ENCODE data around the gene NOP16.

DNA sequence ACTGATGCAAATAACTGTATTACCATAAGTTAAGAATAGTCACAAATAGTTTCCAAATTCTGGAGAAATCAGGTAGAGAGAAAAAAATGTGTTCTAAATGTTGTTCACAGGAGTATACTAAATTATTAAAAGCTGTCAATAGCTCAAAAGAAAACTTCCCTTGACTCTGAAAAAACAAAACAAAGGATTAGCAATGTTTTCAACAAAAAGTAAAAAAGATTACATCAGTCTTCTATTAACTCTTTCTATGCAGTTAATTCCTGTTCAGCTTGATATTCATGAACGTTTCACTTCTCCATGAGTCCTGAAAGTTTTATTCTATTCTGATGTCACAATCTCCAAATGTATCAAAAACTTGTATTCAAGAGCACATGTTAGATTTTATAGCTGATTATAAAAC, 37.4 kb upstream of the NOP16 start:
- TF ChIP-seq, protein P1, sequence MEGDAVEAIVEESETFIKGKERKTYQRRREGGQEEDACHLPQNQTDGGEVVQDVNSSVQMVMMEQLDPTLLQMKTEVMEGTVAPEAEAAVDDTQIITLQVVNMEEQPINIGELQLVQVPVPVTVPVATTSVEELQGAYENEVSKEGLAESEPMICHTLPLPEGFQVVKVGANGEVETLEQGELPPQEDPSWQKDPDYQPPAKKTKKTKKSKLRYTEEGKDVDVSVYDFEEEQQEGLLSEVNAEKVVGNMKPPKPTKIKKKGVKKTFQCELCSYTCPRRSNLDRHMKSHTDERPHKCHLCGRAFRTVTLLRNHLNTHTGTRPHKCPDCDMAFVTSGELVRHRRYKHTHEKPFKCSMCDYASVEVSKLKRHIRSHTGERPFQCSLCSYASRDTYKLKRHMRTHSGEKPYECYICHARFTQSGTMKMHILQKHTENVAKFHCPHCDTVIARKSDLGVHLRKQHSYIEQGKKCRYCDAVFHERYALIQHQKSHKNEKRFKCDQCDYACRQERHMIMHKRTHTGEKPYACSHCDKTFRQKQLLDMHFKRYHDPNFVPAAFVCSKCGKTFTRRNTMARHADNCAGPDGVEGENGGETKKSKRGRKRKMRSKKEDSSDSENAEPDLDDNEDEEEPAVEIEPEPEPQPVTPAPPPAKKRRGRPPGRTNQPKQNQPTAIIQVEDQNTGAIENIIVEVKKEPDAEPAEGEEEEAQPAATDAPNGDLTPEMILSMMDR (IDR thresholded peaks at IDR 0.05): no peak
- no peak for TF ChIP-seq POLR2A (IDR thresholded peaks at IDR 0.05)
